ENCODE measurements around the gene CAMTA1.

The CAMTA1 gene

GRCh38 chr1:6984986-6985385 is 199.7 kb downstream of the CAMTA1 start:
- no peak for ATAC-seq
- no peak for TF ChIP-seq CSDC2 (CRISPR knock-in tag; IDR thresholded peaks at IDR 0.05)
- no peak for TF ChIP-seq ZNF565 (CRISPR knock-in tag; conservative IDR thresholded peaks at IDR 0.05; ENCODE audit: low read depth)
- TF ChIP-seq ZFP3 (CRISPR knock-in tag; IDR thresholded peaks at IDR 0.05), result no peak
- no peak for TF ChIP-seq OSR1 (CRISPR knock-in tag; IDR thresholded peaks at IDR 0.05)
- TF ChIP-seq ESRRG (CRISPR knock-in tag; IDR thresholded peaks at IDR 0.05), result no peak
- no peak for TF ChIP-seq ARNTL (CRISPR knock-in tag; IDR thresholded peaks at IDR 0.05; ENCODE audit: borderline replicate concordance, low read depth)
- TF ChIP-seq TSHZ2 (CRISPR knock-in tag; IDR thresholded peaks at IDR 0.05), result no peak
- no peak for TF ChIP-seq CREB5 (CRISPR knock-in tag; IDR thresholded peaks at IDR 0.05; ENCODE audit: low read depth)
- TF ChIP-seq TCF4 (CRISPR knock-in tag; IDR thresholded peaks at IDR 0.05; ENCODE audit: borderline replicate concordance), result no peak
- TF ChIP-seq BACH2 (CRISPR knock-in tag; IDR thresholded peaks at IDR 0.05; ENCODE audit: borderline replicate concordance), result no peak

- TF ChIP-seq ZNF70 (CRISPR knock-in tag; IDR thresholded peaks at IDR 0.05) (no peak), GLIS3 (CRISPR knock-in tag; IDR thresholded peaks at IDR 0.05) (no peak), ZC3H10 (CRISPR knock-in tag; IDR thresholded peaks at IDR 0.05) (no peak), ZFP3 (CRISPR knock-in tag; IDR thresholded peaks at IDR 0.05) (no peak), POU6F1 (CRISPR knock-in tag; IDR thresholded peaks at IDR 0.05; ENCODE audit: borderline replicate concordance, low read depth) (no peak), CSDC2 (CRISPR knock-in tag; IDR thresholded peaks at IDR 0.05) (no peak), TSHZ2 (CRISPR knock-in tag; IDR thresholded peaks at IDR 0.05) (no peak), OSR1 (CRISPR knock-in tag; IDR thresholded peaks at IDR 0.05) (no peak)
- no peak for ATAC-seq
Observed at GRCh38 chr1:6985549-6986276, 200.5 kb downstream of the CAMTA1 start.

- ATAC-seq, result no peak
- TF ChIP-seq OSR1 (CRISPR knock-in tag; IDR thresholded peaks at IDR 0.05) (no peak), ZNF8 (CRISPR knock-in tag; IDR thresholded peaks at IDR 0.05) (no peak), ZC3H10 (CRISPR knock-in tag; IDR thresholded peaks at IDR 0.05) (no peak), ESRRG (CRISPR knock-in tag; IDR thresholded peaks at IDR 0.05) (no peak), CSDC2 (CRISPR knock-in tag; IDR thresholded peaks at IDR 0.05) (no peak), SNAI2 (CRISPR knock-in tag; IDR thresholded peaks at IDR 0.05) (no peak)
Observed at GRCh38 chr1:6986281-6986680, 201.0 kb downstream of the CAMTA1 start.

GRCh38 chr1:6987940-6988339 is 202.7 kb downstream of the CAMTA1 start:
- no peak for ATAC-seq
- no peak for TF ChIP-seq ZNF565 (CRISPR knock-in tag; conservative IDR thresholded peaks at IDR 0.05; ENCODE audit: low read depth)
- TF ChIP-seq GLIS3 (CRISPR knock-in tag; IDR thresholded peaks at IDR 0.05), result no peak
- TF ChIP-seq ZFP30 (CRISPR knock-in tag; IDR thresholded peaks at IDR 0.05), result no peak
- TF ChIP-seq CREB5 (CRISPR knock-in tag; IDR thresholded peaks at IDR 0.05; ENCODE audit: low read depth), result no peak
- no peak for TF ChIP-seq ISL1 (CRISPR knock-in tag; IDR thresholded peaks at IDR 0.05)
- no peak for TF ChIP-seq TCF4 (CRISPR knock-in tag; IDR thresholded peaks at IDR 0.05; ENCODE audit: borderline replicate concordance)
- TF ChIP-seq TOX (CRISPR knock-in tag; IDR thresholded peaks at IDR 0.05; ENCODE audit: borderline replicate concordance), result no peak
- no peak for TF ChIP-seq ZFP3 (CRISPR knock-in tag; IDR thresholded peaks at IDR 0.05)
- TF ChIP-seq TSHZ2 (CRISPR knock-in tag; IDR thresholded peaks at IDR 0.05), result no peak
- TF ChIP-seq SNAI2 (CRISPR knock-in tag; IDR thresholded peaks at IDR 0.05), result no peak
- no peak for TF ChIP-seq POU6F1 (CRISPR knock-in tag; IDR thresholded peaks at IDR 0.05; ENCODE audit: borderline replicate concordance, low read depth)
- TF ChIP-seq ESRRG (CRISPR knock-in tag; IDR thresholded peaks at IDR 0.05), result no peak
